NCI-H69 (cell line): ENCODE results near the gene NFKBIE.

Experiments used
- DNase-seq: peaks from one replicate; lab custom pipeline; 2025; lab: John Stamatoyannopoulos, UW

Gene NFKBIE

DNA sequence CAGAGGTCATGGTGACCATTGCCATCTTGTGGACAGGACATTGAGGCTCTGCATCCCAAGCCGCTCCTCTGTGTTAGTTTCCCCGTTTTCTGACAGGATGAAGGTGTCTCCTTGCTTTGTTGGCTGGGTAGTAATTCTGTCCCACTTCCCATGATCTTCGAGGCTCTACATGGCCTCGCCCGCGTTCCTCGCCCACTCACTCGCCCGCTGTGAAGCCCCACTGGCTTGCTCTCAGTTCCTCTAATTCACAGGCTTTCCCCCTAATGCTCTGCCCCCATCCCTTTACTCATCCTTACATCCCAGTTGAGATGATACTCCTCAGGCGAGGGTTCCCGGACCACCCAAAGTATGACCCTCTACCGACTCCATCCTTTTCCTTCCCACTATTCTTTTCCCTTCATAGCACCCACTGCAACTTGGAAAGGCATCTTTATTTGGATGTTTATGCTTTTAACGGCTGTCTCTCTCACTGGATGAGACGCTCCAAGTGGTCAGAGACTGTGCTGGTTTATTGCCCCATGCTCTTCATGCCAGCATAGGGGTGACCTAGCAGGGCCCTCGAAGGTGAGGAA lies 7.5 kb downstream of the NFKBIE start:
- DNase-seq = no peak

DNA sequence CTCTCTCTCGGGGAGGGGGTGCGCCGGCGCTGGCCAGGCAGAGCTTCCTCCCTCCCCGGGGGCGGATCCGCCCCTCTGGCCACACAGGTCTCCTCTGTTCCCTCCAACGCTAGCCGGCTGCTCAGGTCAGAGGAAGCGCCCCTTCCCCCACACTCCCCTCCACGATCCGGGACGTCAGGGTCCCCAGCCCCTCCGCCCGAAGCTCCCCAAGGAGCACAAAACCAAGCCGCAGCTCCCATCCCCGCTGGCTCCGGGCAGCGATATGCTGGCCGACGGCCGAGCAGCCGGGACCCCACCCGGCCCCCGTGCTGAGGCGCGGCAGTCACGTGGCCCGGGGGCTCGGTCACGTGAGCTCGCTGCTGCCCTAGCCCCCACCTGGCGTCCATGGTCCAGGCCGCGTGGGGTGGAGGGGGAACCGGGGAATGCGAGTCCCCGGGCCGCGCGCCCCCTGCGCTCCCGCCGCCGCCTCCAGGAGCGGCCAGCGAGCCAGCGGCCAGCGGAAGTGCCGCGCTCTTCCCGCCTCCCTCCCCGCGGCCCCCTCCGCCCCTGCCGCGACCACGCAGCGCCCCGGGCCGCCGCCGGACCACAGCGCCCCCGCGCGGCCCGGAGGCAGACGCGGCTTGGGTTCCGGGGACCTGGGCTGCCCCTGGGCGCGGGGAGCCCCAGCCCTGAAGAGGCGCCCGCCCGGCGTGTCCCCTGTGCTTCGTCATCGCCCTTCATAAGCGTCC lies 8.2 kb downstream of the NFKBIE start, which contains the start of gene SLC35B2:
Gene SLC35B2, minus strand, starts transcription at position 504 of the 728 bp plus-strand sequence. Its CDS starts 118 bp downstream, at position 386.
- DNase-seq = peak; percentile 91

DNA sequence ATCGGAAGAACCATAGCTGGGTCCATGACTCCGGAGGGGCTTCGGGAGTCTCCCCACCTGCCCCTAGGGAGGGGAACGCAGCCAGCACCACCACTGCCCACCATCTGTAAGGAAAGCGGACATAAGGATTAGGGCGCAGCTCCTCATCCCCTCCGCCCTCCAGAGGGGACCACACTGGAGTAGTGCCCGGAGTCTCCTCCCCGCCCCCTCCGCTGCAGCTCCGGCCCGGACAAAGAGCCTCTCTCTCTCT lies 8.7 kb downstream of the NFKBIE start:
- no peak for DNase-seq

- peak; percentile 59 for DNase-seq
Observed at GRCh38 chr6:44255871-44256774, 9.2 kb downstream of the NFKBIE start.

DNA sequence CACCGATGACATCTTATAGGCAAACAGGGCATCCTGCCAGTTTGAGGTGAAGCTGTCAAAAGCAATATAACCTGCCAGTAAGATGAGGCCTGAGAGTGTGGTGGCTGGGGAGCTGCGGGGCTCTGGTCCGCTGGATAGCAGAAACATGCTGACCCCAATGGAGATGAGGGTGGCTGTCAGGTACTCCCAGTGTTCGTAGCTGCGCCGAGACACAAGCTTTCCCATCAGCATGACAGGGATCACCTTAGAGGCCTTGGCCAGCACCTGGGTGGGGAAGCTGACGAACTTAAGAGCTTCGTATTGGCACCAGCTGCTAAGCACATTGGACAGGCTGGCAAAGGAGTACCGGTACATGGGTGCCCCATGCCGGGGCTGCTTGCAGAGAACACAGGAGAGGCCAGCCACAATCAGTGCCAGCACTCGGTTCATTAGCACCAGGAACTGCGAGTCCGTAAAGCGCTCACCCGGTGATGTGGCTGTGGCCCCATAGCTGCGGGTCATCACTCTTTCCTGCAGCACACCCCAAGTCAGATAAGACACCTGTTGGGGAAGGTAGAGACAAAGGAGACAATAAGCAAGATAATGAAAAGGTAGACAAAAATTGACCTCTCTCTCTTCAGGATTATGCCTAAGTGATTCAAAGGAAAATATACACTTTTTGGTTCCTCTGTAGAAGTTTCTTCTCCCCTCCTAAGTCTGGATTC lies 10.1 kb downstream of the NFKBIE start:
- DNase-seq = peak; percentile 44

GRCh38 chr6:44254191-44255104 lies 10.9 kb downstream of the NFKBIE start:
- peak; percentile 26 for DNase-seq

- peak; percentile 59 for DNase-seq
Observed at GRCh38 chr6:44253307-44254101, 11.8 kb downstream of the NFKBIE start.

- DNase-seq = no peak
Observed at GRCh38 chr6:44251576-44252524, 13.5 kb downstream of the NFKBIE start.

GRCh38 chr6:44250718-44251123 lies 14.6 kb downstream of the NFKBIE start:
- DNase-seq = no peak

DNA sequence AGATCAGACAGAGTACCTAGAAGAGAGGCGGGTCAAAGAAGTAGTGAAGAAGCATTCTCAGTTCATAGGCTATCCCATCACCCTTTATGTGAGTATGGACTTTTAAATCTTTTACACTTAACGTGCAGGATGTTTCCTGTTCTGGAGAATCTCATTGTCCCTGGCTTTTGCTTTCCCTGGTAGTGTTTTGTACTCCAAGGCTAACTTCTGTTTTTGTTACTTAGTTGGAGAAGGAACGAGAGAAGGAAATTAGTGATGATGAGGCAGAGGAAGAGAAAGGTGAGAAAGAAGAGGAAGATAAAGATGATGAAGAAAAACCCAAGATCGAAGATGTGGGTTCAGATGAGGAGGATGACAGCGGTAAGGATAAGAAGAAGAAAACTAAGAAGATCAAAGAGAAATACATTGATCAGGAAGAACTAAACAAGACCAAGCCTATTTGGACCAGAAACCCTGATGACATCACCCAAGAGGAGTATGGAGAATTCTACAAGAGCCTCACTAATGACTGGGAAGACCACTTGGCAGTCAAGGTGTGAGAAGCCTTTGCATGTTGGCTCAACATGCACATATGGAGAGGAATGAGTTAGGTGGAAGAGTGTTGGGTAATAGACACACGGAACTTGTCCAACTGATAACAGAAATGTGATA lies 15.2 kb downstream of the NFKBIE start:
- DNase-seq = no peak

- DNase-seq = no peak
Observed at GRCh38 chr6:44249082-44249748, 16.1 kb downstream of the NFKBIE start.

GRCh38 chr6:44248579-44248978 lies 16.8 kb downstream of the NFKBIE start:
- DNase-seq = no peak

- DNase-seq = peak; percentile 77
Observed at GRCh38 chr6:44247338-44248302, 17.7 kb downstream of the NFKBIE start.

- peak; percentile 100 for DNase-seq
Observed at GRCh38 chr6:44246663-44247337, 18.6 kb downstream of the NFKBIE start, which contains the start of gene HSP90AB1. HSP90AB1 (plus strand) TSS chr6:44247101; CDS start chr6:44248630, 1,529 bp downstream.

GRCh38 chr6:44245912-44246662 lies 19.3 kb downstream of the NFKBIE start:
- DNase-seq = peak; percentile 90
